H1 (cell line): ENCODE measurements around the gene CCDC12. TPM values are rescaled to one million over a fixed set of nuclear protein-coding genes. Genes with fewer than 3 reads are reported as not detected.

Experiments
- CTCF ChIA-PET: fragments of 300-600 bp; sonication (Branson Sonifier 250); formaldehyde crosslinking; loops from one replicate; lab custom pipeline; 2021; ENCODE audit not compliant: partially characterized antibody; lab: Charles Lee
- POLR2A ChIA-PET: fragments of 300-600 bp; sonication (Branson Sonifier 250); formaldehyde crosslinking; loops from one replicate; lab custom pipeline; 2021; ENCODE audit warnings: inconsistent platforms; ENCODE audit not compliant: partially characterized antibody; lab: Charles Lee
- DNase-seq, 2 experiments: peaks; one replicate each; pipeline versions ENCODE4 v3.0.0 to v3.0.0-alpha.2; 2010 to 2022; ENCODE audit warnings: low spot score in 2 of 2, low read depth in 1 of 2, mixed read lengths in 1 of 2
- FAIRE-seq: peaks from 2 replicates; lab custom pipeline; 2011; peaks lifted over from hg19 to GRCh38; lab: Jason Lieb, UNC
- H2AFZ ChIP-seq: 2 replicates; pipeline ENCODE4 v1.8.1; 2012; ENCODE audit warnings: low read length, inconsistent platforms
- H2AK5ac ChIP-seq: 2 replicates; pipeline ENCODE4 v1.6.1; 2013; ENCODE audit warnings: low read depth, low read length
- H2BK120ac ChIP-seq: replicated peaks from 2 replicates; pipeline ENCODE3; 2013; ENCODE audit warnings: low read depth, low read length, inconsistent platforms
- H2BK12ac ChIP-seq: 2 replicates; pipeline ENCODE4 v1.6.1; 2013; ENCODE audit warnings: low read depth, low read length
- H2BK15ac ChIP-seq: 2 replicates; pipeline ENCODE4 v1.6.1; 2013; ENCODE audit warnings: low read length
- H2BK20ac ChIP-seq: 2 replicates; pipeline ENCODE4 v1.6.1; 2013; ENCODE audit warnings: low read length
- H2BK5ac ChIP-seq: 2 replicates; pipeline ENCODE4 v1.6.1; 2013; ENCODE audit warnings: low read depth, low read length
- H3K14ac ChIP-seq: 2 replicates; pipeline ENCODE4 v1.6.1; 2013; ENCODE audit warnings: inconsistent platforms; ENCODE audit not compliant: insufficient read length
- H3K18ac ChIP-seq: 2 replicates; pipeline ENCODE4 v1.6.1; 2013; ENCODE audit warnings: low read length; ENCODE audit errors: extremely low read depth
- H3K23ac ChIP-seq: 2 replicates; pipeline ENCODE4 v1.6.1; 2013; ENCODE audit warnings: inconsistent platforms; ENCODE audit not compliant: insufficient read length
- H3K23me2 ChIP-seq: 2 replicates; pipeline ENCODE4 v1.6.1; 2013; ENCODE audit warnings: low read depth, low read length
- H3K27ac ChIP-seq: 2 replicates; pipeline ENCODE4 v1.6.1; 2011; ENCODE audit warnings: low read depth, low read length, inconsistent platforms
- H3K27me3 ChIP-seq, 4 experiments: replicated peaks in 1 of 4; 1 replicate in 1 of 4; 2 replicates in 3 of 4; pipeline versions ENCODE4 v1.6.1 to v1.8.1; 2011 to 2013; ENCODE audit warnings: low read length in 3 of 4, mild to moderate bottlenecking in 3 of 4, inconsistent platforms in 2 of 4, mixed read lengths in 2 of 4, moderate library complexity in 1 of 4; ENCODE audit not compliant: control insufficient read depth in 3 of 4, insufficient read depth in 3 of 4; ENCODE audit errors: extremely low read depth in 1 of 4
- H3K36me3 ChIP-seq, 4 experiments: 2 replicates each; pipeline versions ENCODE4 v1.6.1 to v1.8.1; 2011 to 2013; ENCODE audit warnings: mild to moderate bottlenecking in 4 of 4, low read length in 3 of 4, moderate library complexity in 2 of 4, control low read depth in 1 of 4, inconsistent platforms in 1 of 4; ENCODE audit not compliant: insufficient read depth in 4 of 4, control insufficient read depth in 2 of 4
- H3K4ac ChIP-seq: replicated peaks from 2 replicates; pipeline ENCODE3; 2013; ENCODE audit warnings: low read length, low read depth, mixed read lengths, inconsistent platforms; ENCODE audit not compliant: insufficient read length
- H3K4me1 ChIP-seq, 4 experiments: replicated peaks in 1 of 4; 1 replicate in 1 of 4; 2 replicates in 3 of 4; pipeline versions ENCODE4 v1.6.1 to v1.8.1; 2011 to 2013; ENCODE audit warnings: low read length in 3 of 4, inconsistent platforms in 2 of 4, mixed read lengths in 1 of 4; ENCODE audit not compliant: insufficient read depth in 4 of 4, control insufficient read depth in 3 of 4
- H3K4me2 ChIP-seq, 2 experiments: 2 replicates each; pipeline versions ENCODE4 v1.6.1 to v1.8.1; 2011 to 2013; ENCODE audit warnings: low read depth in 2 of 2, low read length in 2 of 2, control low read depth in 1 of 2, inconsistent platforms in 1 of 2, mild to moderate bottlenecking in 1 of 2; ENCODE audit not compliant: insufficient read depth in 1 of 2
- H3K4me3 ChIP-seq, 4 experiments: fragments of 200-600, 300-600 bp in 1 of 4; sonication (generic), shearing (Covaris generic), sonication (Bioruptor Twin) in 1 of 4; 2 replicates each; pipeline versions ENCODE4 v1.5.1 to v1.8.1; 2011 to 2016; ENCODE audit warnings: low read length in 4 of 4, low read depth in 3 of 4, control low read depth in 2 of 4, inconsistent platforms in 2 of 4, mild to moderate bottlenecking in 2 of 4, mixed read lengths in 1 of 4, moderate library complexity in 1 of 4; ENCODE audit not compliant: insufficient read depth in 2 of 4; ENCODE audit errors: extremely low read depth in 1 of 4
- H3K56ac ChIP-seq: replicated peaks from 2 replicates; pipeline ENCODE3; 2013; ENCODE audit warnings: low read depth, mild to moderate bottlenecking, mixed read lengths, low read length, inconsistent platforms; ENCODE audit not compliant: insufficient read length
- H3K79me1 ChIP-seq: 2 replicates; pipeline ENCODE4 v1.6.1; 2013; ENCODE audit warnings: low read depth, low read length, control low read depth
- H3K79me2 ChIP-seq, 2 experiments: 2 replicates each; pipeline versions ENCODE4 v1.6.1 to v1.8.1; 2012 to 2013; ENCODE audit warnings: low read length in 2 of 2, mild to moderate bottlenecking in 2 of 2, inconsistent platforms in 1 of 2; ENCODE audit not compliant: insufficient read depth in 2 of 2, control insufficient read depth in 1 of 2
- H3K9ac ChIP-seq, 4 experiments: replicated peaks in 1 of 4; 1 replicate in 1 of 4; 2 replicates in 3 of 4; pipeline versions ENCODE4 v1.6.1 to v1.8.1; 2011 to 2013; ENCODE audit warnings: low read depth in 3 of 4, low read length in 3 of 4, control low read depth in 2 of 4, mild to moderate bottlenecking in 2 of 4, moderate library complexity in 2 of 4, inconsistent platforms in 1 of 4; ENCODE audit errors: extremely low read depth in 1 of 4
- H3K9me3 ChIP-seq, 2 experiments: 2 replicates each; pipeline versions ENCODE4 v1.6.1 to v1.8.1; 2012 to 2013; ENCODE audit warnings: mild to moderate bottlenecking in 2 of 2, moderate library complexity in 2 of 2, control low read depth in 1 of 2, inconsistent platforms in 1 of 2, low read depth in 1 of 2, low read length in 1 of 2, mixed read lengths in 1 of 2; ENCODE audit not compliant: insufficient read depth in 2 of 2
- H4K20me1 ChIP-seq, 2 experiments: replicated peaks in 1 of 2; 2 replicates each; pipeline versions ENCODE3 to v1.8.1; 2011 to 2013; ENCODE audit warnings: inconsistent platforms in 2 of 2, low read length in 2 of 2, mild to moderate bottlenecking in 1 of 2; ENCODE audit not compliant: insufficient read depth in 2 of 2, control insufficient read depth in 1 of 2
- H4K5ac ChIP-seq: 2 replicates; pipeline ENCODE4 v1.6.1; 2013; ENCODE audit warnings: low read length, low read depth, mixed read lengths, inconsistent platforms; ENCODE audit not compliant: insufficient read length
- H4K8ac ChIP-seq: 2 replicates; pipeline ENCODE4 v1.8.0; 2013; ENCODE audit warnings: mild to moderate bottlenecking, moderate library complexity, low read length, inconsistent platforms; ENCODE audit not compliant: insufficient read depth; ENCODE audit errors: extremely low read depth
- H4K91ac ChIP-seq: replicated peaks from 2 replicates; pipeline ENCODE3; 2013; ENCODE audit warnings: low read length, mixed read lengths, inconsistent platforms; ENCODE audit not compliant: insufficient read length
- ASH2L ChIP-seq: fragments of 200-600, 300-600 bp; sonication (generic); IDR thresholded peaks from one replicate; pipeline ENCODE4 v1.7.1; 2017; ENCODE audit warnings: low read length
- CBX5 ChIP-seq: fragments of 300-800, 300-1000 bp; sonication (generic); IDR thresholded peaks from 2 replicates; pipeline ENCODE4 v1.7.1; 2016; ENCODE audit warnings: antibody characterized with exemption, low read length, low read depth
- CEBPB ChIP-seq: IDR thresholded peaks from 2 replicates; pipeline ENCODE4 v1.6.1; 2012; ENCODE audit warnings: low read depth, low read length
- CHD1 ChIP-seq: IDR thresholded peaks from 2 replicates; pipeline ENCODE4 v1.6.1; 2012; ENCODE audit warnings: low read depth, low read length, improper control_type of control experiment
- CREB1 ChIP-seq: IDR thresholded peaks from 2 replicates; pipeline ENCODE4 v1.6.1; 2012; ENCODE audit warnings: inconsistent platforms
- CTBP2 ChIP-seq: IDR thresholded peaks from 2 replicates; pipeline ENCODE4 v1.7.0; 2011; ENCODE audit warnings: borderline replicate concordance, mild to moderate bottlenecking, moderate library complexity, mixed read lengths, low read length; ENCODE audit not compliant: insufficient read depth, insufficient read length
- EZH2 ChIP-seq: fragments of 200-600 bp; sonication (generic); IDR thresholded peaks from 2 replicates; pipeline ENCODE4 v1.7.1; 2012; ENCODE audit warnings: low read depth, mild to moderate bottlenecking, moderate library complexity, low read length, inconsistent platforms; ENCODE audit not compliant: severe bottlenecking
- FOSL1 ChIP-seq: IDR thresholded peaks from 2 replicates; pipeline ENCODE4 v1.6.1; 2011; ENCODE audit warnings: mild to moderate bottlenecking, low read depth, low read length, moderate library complexity; ENCODE audit not compliant: insufficient read depth
- PHF8 ChIP-seq: fragments of 200-600 bp; sonication (generic); conservative IDR thresholded peaks from 2 replicates; pipeline ENCODE4 v1.7.1; 2012; ENCODE audit warnings: low read depth, mild to moderate bottlenecking, inconsistent platforms, low read length, moderate library complexity
- RNF2 ChIP-seq: fragments of 200-900, 300-1000 bp; sonication (generic); IDR thresholded peaks from 2 replicates; pipeline ENCODE4 v1.7.1; 2016; ENCODE audit warnings: borderline replicate concordance, low read depth, mild to moderate bottlenecking, antibody characterized with exemption, low read length; ENCODE audit not compliant: poor library complexity, severe bottlenecking; ENCODE audit errors: missing control alignments
- RXRA ChIP-seq: IDR thresholded peaks from 2 replicates; pipeline ENCODE4 v1.6.1; 2011; ENCODE audit warnings: low read depth, mild to moderate bottlenecking, low read length, moderate library complexity; ENCODE audit not compliant: insufficient read depth
- SIX5 ChIP-seq: IDR thresholded peaks from 2 replicates; pipeline ENCODE4 v1.6.1; 2011; ENCODE audit warnings: mild to moderate bottlenecking, low read depth, low read length
- SP1 ChIP-seq: IDR thresholded peaks from 2 replicates; pipeline ENCODE4 v1.6.1; 2011; ENCODE audit warnings: low read depth, low read length
- SUZ12 ChIP-seq: fragments of 200-600 bp; sonication (generic); IDR thresholded peaks from 2 replicates; pipeline ENCODE4 v1.6.1; 2012; ENCODE audit warnings: mild to moderate bottlenecking, inconsistent platforms, low read length, moderate library complexity, mixed read lengths
- TCF12 ChIP-seq: IDR thresholded peaks from 2 replicates; pipeline ENCODE4 v1.6.1; 2011; ENCODE audit warnings: low read depth, mild to moderate bottlenecking, low read length
- polyA plus RNA-seq, 7 experiments: library from polyadenylated mRNA; depleted of rRNA in 3 of 7; stranded (reverse) in 5 of 7; unstranded in 2 of 7; fragments of >200 nt in 5 of 7; fragments of 200-250 nt in 2 of 7; gene quantifications; 1 replicate in 5 of 7; 2 replicates in 1 of 7; 4 replicates in 1 of 7; pipeline versions ENCODE4 v1.2.1 to v1.2.3, GENCODE V29; 2011 to 2013; ENCODE audit warnings: missing spikeins in 2 of 7, mixed read lengths in 2 of 7
- total RNA-seq: library from RNA; stranded (reverse); fragmentation: NEBNext Ultra II Directional; extraction: Animal tissue kit (Norgen Biotek cat#: 25700); gene quantifications from 2 replicates; pipeline ENCODE4 v1.2.1, GENCODE V29; 2021

Gene CCDC12
- total and polyA plus RNA-seq, 2 of the 8 experiments (the other 6 are each of a cell fraction or from before 2014, with no cell fraction given), result 29.5 to 41.3 TPM

- H2BK15ac ChIP-seq, result no peak overlapping the region
- H2AK5ac ChIP-seq, result no peak overlapping the region
- H2BK5ac ChIP-seq, result no peak overlapping the region
- H3K23me2 ChIP-seq, result no peaks in the 10 kb centered on the region
- H3K27ac ChIP-seq, result no peak overlapping the region
- H3K4me1 ChIP-seq, result peaks cover 1 to 3% (median 3%) of the 10 kb centered on the region in 4 experiments
- no peak overlapping the region for H2BK20ac ChIP-seq
- ChIA-PET POLR2A (interaction anchor here (0.7 to 1.2 kb wide), 3 partner anchors 308 to 367 kb away, joined by 3 read pairs; no protein-coding TSS in a partner anchor), CTCF (interaction anchor here (0.7 kb wide), 1 partner anchor 410 kb away, joined by 4 read pairs; no protein-coding TSS in a partner anchor)
- no peak overlapping the region for H3K4ac ChIP-seq
- no peak overlapping the region for H4K91ac ChIP-seq
- peaks cover 0 to 26% (median 16%) of the 10 kb centered on the region in 4 experiments; a peak in 5 of 8 replicates for H3K36me3 ChIP-seq
- no peak overlapping the region for H3K18ac ChIP-seq
- no peak for FAIRE-seq
- no peak overlapping the region for H3K4me2 ChIP-seq
- H2AFZ ChIP-seq, result no peak overlapping the region
- DNase-seq, result no peak
- H3K4me3 ChIP-seq, result no peak overlapping the region
- H3K9me3 ChIP-seq, result no peaks in the 10 kb centered on the region
- no peaks in the 10 kb centered on the region; the same call in 1 of the 2 replicates for H3K79me1 ChIP-seq
- H4K20me1 ChIP-seq, result no peaks in the 10 kb centered on the region
- no peak overlapping the region for H4K8ac ChIP-seq
- no peak overlapping the region for H3K23ac ChIP-seq
- no peak overlapping the region for H3K9ac ChIP-seq
- H3K14ac ChIP-seq, result no peak overlapping the region
- no peak overlapping the region for H4K5ac ChIP-seq
- no peaks in the 10 kb centered on the region for H3K79me2 ChIP-seq
- no peak overlapping the region for H2BK12ac ChIP-seq
- H3K27me3 ChIP-seq, result no peaks in the 10 kb centered on the region
- H2BK120ac ChIP-seq, result no peak overlapping the region
- H3K56ac ChIP-seq, result no peak overlapping the region
- TF ChIP-seq SIX5 (no peak), CREB1 (no peak), RXRA (no peak), CBX5 (no peak), ASH2L (no peak), CEBPB (no peak), FOSL1 (no peak), SUZ12 (no peak), CHD1 (no peak), TCF12 (no peak), EZH2 (no peak), CTBP2 (no peak), SP1 (no peak), PHF8 (no peak), RNF2 (no peak)
Observed at GRCh38 chr3:47015151-47015550, 38.6 kb upstream of the CCDC12 start.
